H1 (cell line): Measurements from ENCODE around the gene MAGI1. TPM values are rescaled to one million over a fixed set of nuclear protein-coding genes. Genes with fewer than 3 reads are reported as not detected.

Source experiments
- CTCF ChIA-PET: fragments of 300-600 bp; sonication (Branson Sonifier 250); formaldehyde crosslinking; loops from one replicate; lab custom pipeline; 2021; ENCODE audit not compliant: partially characterized antibody; lab: Charles Lee
- POLR2A ChIA-PET: fragments of 300-600 bp; sonication (Branson Sonifier 250); formaldehyde crosslinking; loops from one replicate; lab custom pipeline; 2021; ENCODE audit warnings: inconsistent platforms; ENCODE audit not compliant: partially characterized antibody; lab: Charles Lee
- DNase-seq, 2 experiments: peaks; one replicate each; pipeline versions ENCODE4 v3.0.0 to v3.0.0-alpha.2; 2010 to 2022; ENCODE audit warnings: low spot score in 2 of 2, low read depth in 1 of 2, mixed read lengths in 1 of 2
- FAIRE-seq: peaks from 2 replicates; lab custom pipeline; 2011; peaks lifted over from hg19 to GRCh38; lab: Jason Lieb, UNC
- H2AFZ ChIP-seq: 2 replicates; pipeline ENCODE4 v1.8.1; 2012; ENCODE audit warnings: low read length, inconsistent platforms
- H2AK5ac ChIP-seq: 2 replicates; pipeline ENCODE4 v1.6.1; 2013; ENCODE audit warnings: low read depth, low read length
- H2BK120ac ChIP-seq: replicated peaks from 2 replicates; pipeline ENCODE3; 2013; ENCODE audit warnings: low read depth, low read length, inconsistent platforms
- H2BK12ac ChIP-seq: 2 replicates; pipeline ENCODE4 v1.6.1; 2013; ENCODE audit warnings: low read depth, low read length
- H2BK15ac ChIP-seq: 2 replicates; pipeline ENCODE4 v1.6.1; 2013; ENCODE audit warnings: low read length
- H2BK20ac ChIP-seq: 2 replicates; pipeline ENCODE4 v1.6.1; 2013; ENCODE audit warnings: low read length
- H2BK5ac ChIP-seq: 2 replicates; pipeline ENCODE4 v1.6.1; 2013; ENCODE audit warnings: low read depth, low read length
- H3K14ac ChIP-seq: 2 replicates; pipeline ENCODE4 v1.6.1; 2013; ENCODE audit warnings: inconsistent platforms; ENCODE audit not compliant: insufficient read length
- H3K18ac ChIP-seq: 2 replicates; pipeline ENCODE4 v1.6.1; 2013; ENCODE audit warnings: low read length; ENCODE audit errors: extremely low read depth
- H3K23ac ChIP-seq: 2 replicates; pipeline ENCODE4 v1.6.1; 2013; ENCODE audit warnings: inconsistent platforms; ENCODE audit not compliant: insufficient read length
- H3K23me2 ChIP-seq: 2 replicates; pipeline ENCODE4 v1.6.1; 2013; ENCODE audit warnings: low read depth, low read length
- H3K27ac ChIP-seq: 2 replicates; pipeline ENCODE4 v1.6.1; 2011; ENCODE audit warnings: low read depth, low read length, inconsistent platforms
- H3K27me3 ChIP-seq, 4 experiments: replicated peaks in 1 of 4; 1 replicate in 1 of 4; 2 replicates in 3 of 4; pipeline versions ENCODE4 v1.6.1 to v1.8.1; 2011 to 2013; ENCODE audit warnings: low read length in 3 of 4, mild to moderate bottlenecking in 3 of 4, inconsistent platforms in 2 of 4, mixed read lengths in 2 of 4, moderate library complexity in 1 of 4; ENCODE audit not compliant: control insufficient read depth in 3 of 4, insufficient read depth in 3 of 4; ENCODE audit errors: extremely low read depth in 1 of 4
- H3K36me3 ChIP-seq, 4 experiments: 2 replicates each; pipeline versions ENCODE4 v1.6.1 to v1.8.1; 2011 to 2013; ENCODE audit warnings: mild to moderate bottlenecking in 4 of 4, low read length in 3 of 4, moderate library complexity in 2 of 4, control low read depth in 1 of 4, inconsistent platforms in 1 of 4; ENCODE audit not compliant: insufficient read depth in 4 of 4, control insufficient read depth in 2 of 4
- H3K4ac ChIP-seq: replicated peaks from 2 replicates; pipeline ENCODE3; 2013; ENCODE audit warnings: low read length, low read depth, mixed read lengths, inconsistent platforms; ENCODE audit not compliant: insufficient read length
- H3K4me1 ChIP-seq, 4 experiments: replicated peaks in 1 of 4; 1 replicate in 1 of 4; 2 replicates in 3 of 4; pipeline versions ENCODE4 v1.6.1 to v1.8.1; 2011 to 2013; ENCODE audit warnings: low read length in 3 of 4, inconsistent platforms in 2 of 4, mixed read lengths in 1 of 4; ENCODE audit not compliant: insufficient read depth in 4 of 4, control insufficient read depth in 3 of 4
- H3K4me2 ChIP-seq, 2 experiments: 2 replicates each; pipeline versions ENCODE4 v1.6.1 to v1.8.1; 2011 to 2013; ENCODE audit warnings: low read depth in 2 of 2, low read length in 2 of 2, control low read depth in 1 of 2, inconsistent platforms in 1 of 2, mild to moderate bottlenecking in 1 of 2; ENCODE audit not compliant: insufficient read depth in 1 of 2
- H3K4me3 ChIP-seq, 4 experiments: fragments of 200-600, 300-600 bp in 1 of 4; sonication (generic), shearing (Covaris generic), sonication (Bioruptor Twin) in 1 of 4; 2 replicates each; pipeline versions ENCODE4 v1.5.1 to v1.8.1; 2011 to 2016; ENCODE audit warnings: low read length in 4 of 4, low read depth in 3 of 4, control low read depth in 2 of 4, inconsistent platforms in 2 of 4, mild to moderate bottlenecking in 2 of 4, mixed read lengths in 1 of 4, moderate library complexity in 1 of 4; ENCODE audit not compliant: insufficient read depth in 2 of 4; ENCODE audit errors: extremely low read depth in 1 of 4
- H3K56ac ChIP-seq: replicated peaks from 2 replicates; pipeline ENCODE3; 2013; ENCODE audit warnings: low read depth, mild to moderate bottlenecking, mixed read lengths, low read length, inconsistent platforms; ENCODE audit not compliant: insufficient read length
- H3K79me1 ChIP-seq: 2 replicates; pipeline ENCODE4 v1.6.1; 2013; ENCODE audit warnings: low read depth, low read length, control low read depth
- H3K79me2 ChIP-seq, 2 experiments: 2 replicates each; pipeline versions ENCODE4 v1.6.1 to v1.8.1; 2012 to 2013; ENCODE audit warnings: low read length in 2 of 2, mild to moderate bottlenecking in 2 of 2, inconsistent platforms in 1 of 2; ENCODE audit not compliant: insufficient read depth in 2 of 2, control insufficient read depth in 1 of 2
- H3K9ac ChIP-seq, 4 experiments: replicated peaks in 1 of 4; 1 replicate in 1 of 4; 2 replicates in 3 of 4; pipeline versions ENCODE4 v1.6.1 to v1.8.1; 2011 to 2013; ENCODE audit warnings: low read depth in 3 of 4, low read length in 3 of 4, control low read depth in 2 of 4, mild to moderate bottlenecking in 2 of 4, moderate library complexity in 2 of 4, inconsistent platforms in 1 of 4; ENCODE audit errors: extremely low read depth in 1 of 4
- H3K9me3 ChIP-seq, 2 experiments: 2 replicates each; pipeline versions ENCODE4 v1.6.1 to v1.8.1; 2012 to 2013; ENCODE audit warnings: mild to moderate bottlenecking in 2 of 2, moderate library complexity in 2 of 2, control low read depth in 1 of 2, inconsistent platforms in 1 of 2, low read depth in 1 of 2, low read length in 1 of 2, mixed read lengths in 1 of 2; ENCODE audit not compliant: insufficient read depth in 2 of 2
- H4K20me1 ChIP-seq, 2 experiments: replicated peaks in 1 of 2; 2 replicates each; pipeline versions ENCODE3 to v1.8.1; 2011 to 2013; ENCODE audit warnings: inconsistent platforms in 2 of 2, low read length in 2 of 2, mild to moderate bottlenecking in 1 of 2; ENCODE audit not compliant: insufficient read depth in 2 of 2, control insufficient read depth in 1 of 2
- H4K5ac ChIP-seq: 2 replicates; pipeline ENCODE4 v1.6.1; 2013; ENCODE audit warnings: low read length, low read depth, mixed read lengths, inconsistent platforms; ENCODE audit not compliant: insufficient read length
- H4K8ac ChIP-seq: 2 replicates; pipeline ENCODE4 v1.8.0; 2013; ENCODE audit warnings: mild to moderate bottlenecking, moderate library complexity, low read length, inconsistent platforms; ENCODE audit not compliant: insufficient read depth; ENCODE audit errors: extremely low read depth
- H4K91ac ChIP-seq: replicated peaks from 2 replicates; pipeline ENCODE3; 2013; ENCODE audit warnings: low read length, mixed read lengths, inconsistent platforms; ENCODE audit not compliant: insufficient read length
- EZH2 ChIP-seq: fragments of 200-600 bp; sonication (generic); IDR thresholded peaks from 2 replicates; pipeline ENCODE4 v1.7.1; 2012; ENCODE audit warnings: low read depth, mild to moderate bottlenecking, moderate library complexity, low read length, inconsistent platforms; ENCODE audit not compliant: severe bottlenecking
- RAD21 ChIP-seq, 2 experiments: IDR thresholded peaks in 1 of 2; conservative IDR thresholded peaks in 1 of 2; 2 replicates each; pipeline ENCODE4 v1.6.1; 2011; ENCODE audit warnings: low read depth in 2 of 2, low read length in 2 of 2, improper control_type of control experiment in 1 of 2, inconsistent platforms in 1 of 2, mild to moderate bottlenecking in 1 of 2, moderate library complexity in 1 of 2
- SIX5 ChIP-seq: IDR thresholded peaks from 2 replicates; pipeline ENCODE4 v1.6.1; 2011; ENCODE audit warnings: mild to moderate bottlenecking, low read depth, low read length
- WGBS, 2 experiments: shearing (Covaris generic) in 1 of 2; methylation state at CpG; one replicate each; pipeline versions ENCODE4 v1.1.6 to v1.1.7; 2013 to 2015; ENCODE audit warnings: low lambda C conversion rate in 2 of 2, mixed read lengths in 2 of 2, inconsistent platforms in 1 of 2, low coverage in 1 of 2, missing lambda C conversion rate in 1 of 2; ENCODE audit not compliant: insufficient replicate concordance in 2 of 2, insufficient coverage in 1 of 2, insufficient read length in 1 of 2; ENCODE audit errors: extremely low coverage in 1 of 2, missing lambda C conversion rate in 1 of 2; 5-methylcytosine and 5-hydroxymethylcytosine counted together
- polyA plus RNA-seq, 7 experiments: library from polyadenylated mRNA; depleted of rRNA in 3 of 7; stranded (reverse) in 5 of 7; unstranded in 2 of 7; fragments of >200 nt in 5 of 7; fragments of 200-250 nt in 2 of 7; gene quantifications; 1 replicate in 5 of 7; 2 replicates in 1 of 7; 4 replicates in 1 of 7; pipeline versions ENCODE4 v1.2.1 to v1.2.3, GENCODE V29; 2011 to 2013; ENCODE audit warnings: missing spikeins in 2 of 7, mixed read lengths in 2 of 7
- total RNA-seq: library from RNA; stranded (reverse); fragmentation: NEBNext Ultra II Directional; extraction: Animal tissue kit (Norgen Biotek cat#: 25700); gene quantifications from 2 replicates; pipeline ENCODE4 v1.2.1, GENCODE V29; 2021
- TF ChIP-seq, protein P1 (sequence below), 3 experiments: IDR thresholded peaks; 1 replicate in 2 of 3; 2 replicates in 1 of 3; pipeline versions ENCODE4 v1.5.1 to v1.6.1; 2011; ENCODE audit warnings: low read length in 3 of 3, mild to moderate bottlenecking in 3 of 3, inconsistent platforms in 2 of 3, low read depth in 1 of 3, moderate library complexity in 1 of 3; ENCODE audit not compliant: insufficient read depth in 1 of 3; ENCODE audit errors: control extremely low read depth in 1 of 3

Gene MAGI1
- total and polyA plus RNA-seq, 2 of the 8 experiments (the other 6 are each of a cell fraction or from before 2014, with no cell fraction given): 19.8 to 78.0 TPM

DNA sequence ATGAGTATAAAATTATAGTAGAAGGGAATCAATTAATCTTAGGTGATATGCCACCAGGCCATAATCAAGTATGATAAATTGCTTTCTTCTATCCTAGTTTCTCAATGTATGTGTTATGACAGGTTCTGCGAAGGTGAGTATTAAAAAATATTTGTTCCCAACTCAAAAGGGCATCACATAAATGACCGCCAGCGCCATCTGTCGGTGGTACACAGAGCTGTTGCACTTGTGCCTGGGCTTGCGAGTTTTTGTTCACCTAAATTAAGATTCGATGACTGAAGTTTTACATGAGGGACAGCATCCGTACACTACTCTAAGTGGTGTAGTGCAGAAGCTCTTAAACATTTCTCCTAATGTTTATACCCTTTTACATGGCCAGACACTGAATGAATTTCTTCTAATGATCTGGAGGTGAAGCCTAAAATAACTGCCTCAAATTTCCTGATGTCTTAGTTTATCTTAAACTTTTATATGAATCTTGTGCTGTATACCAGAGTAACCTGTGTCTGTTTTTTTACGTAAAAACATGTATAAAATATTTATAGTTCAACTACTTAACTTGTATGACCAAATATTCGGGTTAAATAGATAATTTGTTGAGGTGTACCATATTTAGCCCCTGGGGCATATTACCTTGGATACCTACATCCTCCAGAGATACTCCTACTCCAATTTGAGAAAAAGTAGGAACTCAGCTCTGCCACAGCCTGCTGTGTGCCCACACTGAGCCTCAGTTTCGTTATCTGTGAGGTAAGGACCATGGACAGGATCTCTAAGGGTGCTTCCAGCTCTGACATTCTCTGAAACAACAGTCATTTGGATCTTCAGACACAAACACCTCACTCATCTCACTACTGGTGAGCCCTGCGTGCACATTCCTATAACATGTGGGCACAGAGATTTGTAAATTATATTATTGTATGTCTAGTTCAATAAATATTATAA lies 365.6 kb downstream of the MAGI1 start:
- Histone ChIP-seq H2BK5ac (no peak overlapping the region), H3K4ac (no peak overlapping the region), H2BK20ac (peak overlapping the region; percentile 43; the same call in 1 of the 2 replicates), H3K56ac (no peak overlapping the region), H3K27me3 (no peaks in the 10 kb centered on the region), H4K8ac (no peak overlapping the region), H3K36me3 (no peaks in the 10 kb centered on the region), H3K23me2 (no peaks in the 10 kb centered on the region), H3K4me2 (no peak overlapping the region), H3K4me3 (no peak overlapping the region), H2BK15ac (no peak overlapping the region), H2AK5ac (0 out of 2 replicates have a peak overlapping the region, but pooled peaks have one; percentile 28), H2BK12ac (no peak overlapping the region), H2AFZ (no peak overlapping the region), H3K9me3 (no peaks in the 10 kb centered on the region), H3K14ac (no peak overlapping the region), H3K18ac (no peak overlapping the region), H4K5ac (no peak overlapping the region), H3K23ac (no peak overlapping the region), H4K20me1 (peaks cover 0 to 2% of the 10 kb centered on the region in 2 experiments), H3K79me2 (peaks cover 0 to 15% of the 10 kb centered on the region in 2 experiments; a peak in 2 of 4 replicates), H4K91ac (no peak overlapping the region), H2BK120ac (no peak overlapping the region), H3K4me1 (peaks cover 0 to 5% (median 1%) of the 10 kb centered on the region in 4 experiments; a peak in 2 of 7 replicates), H3K79me1 (no peaks in the 10 kb centered on the region; the same call in 1 of the 2 replicates), H3K9ac (0 out of 7 replicates have a peak overlapping the region, but pooled peaks of 1 of the 4 experiments have one; percentile 5), H3K27ac (no peak overlapping the region)
- ChIA-PET POLR2A (interaction anchor here (1.2 kb wide), 1 partner anchor 76 kb away, joined by 3 read pairs; no protein-coding TSS in a partner anchor), CTCF (interaction anchor here (0.6 to 2.8 kb wide), 40 partner anchors 9 to 563 kb away, joined by 3 to 26 read pairs (median 4); no protein-coding TSS in a partner anchor)
- TF ChIP-seq SIX5 (no peak), EZH2 (no peak), RAD21 (IDR thresholded peaks at IDR 0.05 in 1 of 2, conservative IDR thresholded peaks at IDR 0.05 in 1 of 2; ENCODE audit: low read depth in 2 of 2, low read length in 2 of 2) (peak; percentile 72 to 79)
- TF ChIP-seq, protein P1, sequence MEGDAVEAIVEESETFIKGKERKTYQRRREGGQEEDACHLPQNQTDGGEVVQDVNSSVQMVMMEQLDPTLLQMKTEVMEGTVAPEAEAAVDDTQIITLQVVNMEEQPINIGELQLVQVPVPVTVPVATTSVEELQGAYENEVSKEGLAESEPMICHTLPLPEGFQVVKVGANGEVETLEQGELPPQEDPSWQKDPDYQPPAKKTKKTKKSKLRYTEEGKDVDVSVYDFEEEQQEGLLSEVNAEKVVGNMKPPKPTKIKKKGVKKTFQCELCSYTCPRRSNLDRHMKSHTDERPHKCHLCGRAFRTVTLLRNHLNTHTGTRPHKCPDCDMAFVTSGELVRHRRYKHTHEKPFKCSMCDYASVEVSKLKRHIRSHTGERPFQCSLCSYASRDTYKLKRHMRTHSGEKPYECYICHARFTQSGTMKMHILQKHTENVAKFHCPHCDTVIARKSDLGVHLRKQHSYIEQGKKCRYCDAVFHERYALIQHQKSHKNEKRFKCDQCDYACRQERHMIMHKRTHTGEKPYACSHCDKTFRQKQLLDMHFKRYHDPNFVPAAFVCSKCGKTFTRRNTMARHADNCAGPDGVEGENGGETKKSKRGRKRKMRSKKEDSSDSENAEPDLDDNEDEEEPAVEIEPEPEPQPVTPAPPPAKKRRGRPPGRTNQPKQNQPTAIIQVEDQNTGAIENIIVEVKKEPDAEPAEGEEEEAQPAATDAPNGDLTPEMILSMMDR (IDR thresholded peaks at IDR 0.05; ENCODE audit: control extremely low read depth in 1 of 3, insufficient read depth in 1 of 3, low read depth in 1 of 3, low read length in 3 of 3): peak; percentile 70 to 90 (median 77)
- WGBS, 2 experiments: 49% methylated on average over 11 of the region's 11 CpGs; no CpG with 5 or more reads in 1 of the 2 experiments
- DNase-seq (peak; percentile 29 to 78), FAIRE-seq (peak; percentile 92)
